GM12878 (cell line): ENCODE results near the gene TECPR1. TPM values are rescaled to one million over a fixed set of nuclear protein-coding genes. Genes with fewer than 3 reads are reported as not detected.

Experiments
- ATAC-seq: fragments of 200-7000 bp; cut with Tn5 transposase; 3 replicates; pipeline ENCODE4 v1.9.1; 2020; ENCODE audit warnings: mild to moderate bottlenecking, moderate library complexity
- BruUV-seq: library from RNA; stranded (reverse); fragments of 400-500 nt; replicated peaks from 2 replicates; lab custom pipeline; 2021; lab: Mats Ljungman, UMichigan
- CTCF ChIA-PET: fragments of 300-600 bp; sonication (Branson Sonifier 250); formaldehyde crosslinking; extraction: SDS; loops from one replicate; lab custom pipeline; 2021; ENCODE audit warnings: inconsistent platforms; lab: Yijun Ruan, JAX
- POLR2A ChIA-PET: fragments of 350-600 bp; formaldehyde crosslinking; extraction: SDS; loops from one replicate; lab custom pipeline; 2021; ENCODE audit warnings: inconsistent platforms; lab: Charles Lee
- RAD21 ChIA-PET: fragments of 300-600 bp; sonication (Branson Sonifier 250); formaldehyde crosslinking; loops from one replicate; lab custom pipeline; 2023; ENCODE audit warnings: antibody characterized with exemption; ENCODE audit not compliant: unreplicated experiment; lab: Charles Lee
- SMC1A ChIA-PET: fragments of 300-600 bp; sonication (Branson Sonifier 250); formaldehyde crosslinking; loops from one replicate; lab custom pipeline; 2023; ENCODE audit not compliant: unreplicated experiment, uncharacterized antibody; lab: Charles Lee
- DNase-seq: peaks from one replicate; pipeline ENCODE4 v3.0.0-alpha.2; 2011; ENCODE audit warnings: low read depth, low spot score
- FAIRE-seq: peaks from 3 replicates; lab custom pipeline; 2011; peaks lifted over from hg19 to GRCh38; lab: Jason Lieb, UNC
- H2AFZ ChIP-seq: 2 replicates; pipeline ENCODE4 v1.6.0; 2011; ENCODE audit warnings: low read depth, low read length, control low read depth; ENCODE audit not compliant: control insufficient read depth
- H3K27ac ChIP-seq: 2 replicates; pipeline ENCODE4 v1.5.1; 2011; ENCODE audit warnings: control low read depth; ENCODE audit not compliant: control insufficient read depth, insufficient read depth
- H3K27me3 ChIP-seq, 2 experiments: replicated peaks in 1 of 2; 2 replicates each; pipeline versions ENCODE4 v1.6.0 to v1.6.1; 2011; ENCODE audit warnings: low read length in 1 of 2; ENCODE audit not compliant: control insufficient read depth in 2 of 2, insufficient read depth in 2 of 2
- H3K36me3 ChIP-seq, 2 experiments: 2 replicates each; pipeline ENCODE4 v1.5.1; 2011; ENCODE audit warnings: low read length in 1 of 2; ENCODE audit not compliant: control insufficient read depth in 2 of 2, insufficient read depth in 2 of 2
- H3K4me1 ChIP-seq: 2 replicates; pipeline ENCODE4 v1.6.1; 2011; ENCODE audit warnings: mild to moderate bottlenecking, low read length, moderate library complexity, mixed read lengths; ENCODE audit not compliant: control insufficient read depth, insufficient read depth
- H3K4me2 ChIP-seq: 2 replicates; pipeline ENCODE4 v1.6.0; 2011; ENCODE audit warnings: control low read depth; ENCODE audit not compliant: control insufficient read depth, insufficient read depth
- H3K4me3 ChIP-seq: fragments of 200-600 bp; sonication (generic); 2 replicates; pipeline ENCODE4 v1.5.1; 2016
- H3K79me2 ChIP-seq: 2 replicates; pipeline ENCODE4 v1.6.0; 2011; ENCODE audit warnings: low read length; ENCODE audit not compliant: control insufficient read depth, insufficient read depth
- H3K9ac ChIP-seq: 2 replicates; pipeline ENCODE4 v1.8.0; 2011; ENCODE audit warnings: low read length, control low read depth, mixed read lengths; ENCODE audit not compliant: control insufficient read depth, insufficient read depth
- H3K9me3 ChIP-seq: replicated peaks from 3 replicates; pipeline ENCODE4 v1.5.1; 2011; ENCODE audit warnings: mild to moderate bottlenecking, low read length; ENCODE audit not compliant: control insufficient read depth, insufficient read depth
- H4K20me1 ChIP-seq: 2 replicates; pipeline ENCODE4 v1.6.0; 2011; ENCODE audit not compliant: control insufficient read depth, insufficient read depth
- FOS ChIP-seq: IDR thresholded peaks from 3 replicates; pipeline ENCODE4 v1.6.1; 2011; ENCODE audit warnings: borderline replicate concordance; ENCODE audit not compliant: insufficient read length; ENCODE audit errors: extremely low read depth
- PML ChIP-seq: IDR thresholded peaks from 2 replicates; pipeline ENCODE4 v1.6.1; 2012; ENCODE audit warnings: low read length, inconsistent platforms
- POLR2AphosphoS5 ChIP-seq: IDR thresholded peaks from 2 replicates; pipeline ENCODE4 v1.6.1; 2011; ENCODE audit warnings: mild to moderate bottlenecking, low read length, inconsistent platforms
- RAD21 ChIP-seq: IDR thresholded peaks from 2 replicates; pipeline ENCODE4 v1.6.1; 2011; ENCODE audit warnings: mild to moderate bottlenecking, low read depth, low read length, moderate library complexity; ENCODE audit not compliant: insufficient read depth
- RB1 ChIP-seq: fragments of 450-650 bp; formaldehyde crosslinking; IDR thresholded peaks from 2 replicates; pipeline ENCODE4 v1.6.1; 2017; ENCODE audit warnings: mild to moderate bottlenecking, borderline replicate concordance
- SMC3 ChIP-seq: IDR thresholded peaks from 2 replicates; pipeline ENCODE4 v1.6.1; 2011; ENCODE audit warnings: low read length, improper control_type of control experiment, borderline replicate concordance
- ZNF217 ChIP-seq: fragments of 450-650 bp; IDR thresholded peaks from 2 replicates; pipeline ENCODE4 v1.6.1; 2017; ENCODE audit warnings: antibody characterized with exemption, mild to moderate bottlenecking
- WGBS: methylation state at CpG from one replicate; pipeline ENCODE4 v1.1.6; 2016; ENCODE audit warnings: low lambda C conversion rate; ENCODE audit not compliant: insufficient replicate concordance, insufficient coverage; ENCODE audit errors: missing lambda C conversion rate; 5-methylcytosine and 5-hydroxymethylcytosine counted together
- in situ Hi-C: fragments of 300-500 bp; cut with MboI; formaldehyde crosslinking; loops from 9 replicates; pipeline ENCODE4 v1.14.3; 2018; ENCODE audit warnings: mixed read lengths
- intact Hi-C: fragments of 100-400 bp; cut with micrococcal nuclease; formaldehyde crosslinking; loops from one replicate; pipeline ENCODE4 v1.14.2; 2022; ENCODE audit not compliant: unreplicated experiment
- polyA plus RNA-seq, 11 experiments: library from polyadenylated mRNA; depleted of rRNA in 4 of 11; unstranded in 6 of 11; stranded (reverse) in 5 of 11; fragments of >200 nt; fragmentation: Nextera tagmentation in 4 of 11; fragmentation: Illumina TruSeq in 1 of 11; extraction: Ambion mirVana in 4 of 11; extraction: Trizol in 1 of 11; gene quantifications; 1 replicate in 1 of 11; 2 replicates in 10 of 11; pipeline versions ENCODE4 v1.2.1 to v1.2.3, GENCODE V29; 2011 to 2016; ENCODE audit warnings: inconsistent platforms in 2 of 11, missing spikeins in 2 of 11, low read depth in 1 of 11
- total RNA-seq, 4 experiments: library from RNA; depleted of rRNA in 3 of 4; stranded (reverse); fragments of >200 nt in 3 of 4; fragmentation: Illumina TruSeq in 1 of 4; extraction: Trizol in 1 of 4; gene quantifications; 2 replicates each; pipeline versions ENCODE4 v1.2.1 to v1.2.3, GENCODE V29; 2013 to 2021
- TF ChIP-seq, protein P1 (sequence below): fragments of 450-650 bp; IDR thresholded peaks from 2 replicates; pipeline ENCODE4 v1.6.1; 2016; ENCODE audit warnings: mild to moderate bottlenecking
- TF ChIP-seq, protein P2 (sequence below): fragments of 150-350 bp; IDR thresholded peaks from 2 replicates; pipeline ENCODE4 v1.6.1; 2016; ENCODE audit warnings: low read depth, low read length
- TF ChIP-seq, protein P3 (sequence below), 3 experiments: IDR thresholded peaks in 2 of 3; conservative IDR thresholded peaks in 1 of 3; 2 replicates each; pipeline ENCODE4 v1.5.1; 2011; ENCODE audit warnings: low read depth in 3 of 3, low read length in 3 of 3, mild to moderate bottlenecking in 3 of 3, control low read depth in 2 of 3, moderate library complexity in 2 of 3, inconsistent platforms in 1 of 3, mixed read lengths in 1 of 3; ENCODE audit not compliant: control insufficient read depth in 2 of 3, insufficient read depth in 1 of 3; ENCODE audit errors: extremely low read depth in 1 of 3

TECPR1 gene
- total and polyA plus RNA-seq, 10 of the 15 experiments (the other 5 are each of a cell fraction or from before 2014, with no cell fraction given): 0.26 to 16.8 (median 4.2) TPM

DNA sequence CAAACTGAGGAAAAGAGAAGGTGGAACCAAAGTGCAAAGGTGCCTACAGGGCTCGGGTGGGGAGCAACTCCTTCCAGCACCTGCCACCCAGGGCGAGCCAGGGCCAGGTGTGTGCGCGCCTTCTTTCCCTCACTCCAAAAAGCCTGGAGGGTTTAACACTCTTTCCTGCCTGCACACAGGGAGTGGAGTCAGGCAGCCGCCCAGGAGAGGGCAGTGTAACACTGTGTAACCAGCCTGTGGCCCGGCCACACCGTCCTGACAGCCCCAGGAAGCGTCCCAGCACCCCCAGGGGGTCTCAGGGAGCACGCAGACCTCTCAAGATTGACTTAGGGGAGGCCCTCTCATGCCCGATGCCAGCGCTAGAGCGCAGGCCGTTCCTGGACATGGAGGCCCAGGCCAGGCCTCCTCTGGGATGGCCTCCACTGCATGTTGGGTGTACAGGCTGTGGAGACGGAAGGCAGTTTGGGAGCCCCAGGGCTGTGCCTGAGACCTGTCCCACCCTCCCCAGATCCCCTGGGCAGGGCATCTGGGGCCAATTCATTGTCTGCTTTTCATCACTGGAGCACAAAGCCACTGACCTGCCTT is 42.9 kb upstream of the TECPR1 start:
- Histone ChIP-seq H3K79me2 (no peaks in the 10 kb centered on the region; the same call in 1 of the 2 replicates), H3K9ac (no peak overlapping the region), H3K27me3 (no peaks in the 10 kb centered on the region), H3K36me3 (peaks cover 5 to 13% of the 10 kb centered on the region in 2 experiments), H4K20me1 (no peaks in the 10 kb centered on the region), H3K27ac (no peak overlapping the region), H2AFZ (no peak overlapping the region), H3K9me3 (no peaks in the 10 kb centered on the region), H3K4me3 (no peak overlapping the region), H3K4me1 (no peaks in the 10 kb centered on the region), H3K4me2 (no peak overlapping the region)
- ATAC-seq (peak; percentile 92), DNase-seq (no peak), FAIRE-seq (no peak)
- RAD21 ChIA-PET: interaction anchor here (1.2 kb wide), 1 partner anchor 107 kb away, joined by 12 read pairs; the partner anchor contains the start of gene BAIAP2L1
- WGBS: 61% methylated on average over 14 of the region's 14 CpGs
- POLR2A ChIA-PET: no interaction called here
- TF ChIP-seq, protein P1, sequence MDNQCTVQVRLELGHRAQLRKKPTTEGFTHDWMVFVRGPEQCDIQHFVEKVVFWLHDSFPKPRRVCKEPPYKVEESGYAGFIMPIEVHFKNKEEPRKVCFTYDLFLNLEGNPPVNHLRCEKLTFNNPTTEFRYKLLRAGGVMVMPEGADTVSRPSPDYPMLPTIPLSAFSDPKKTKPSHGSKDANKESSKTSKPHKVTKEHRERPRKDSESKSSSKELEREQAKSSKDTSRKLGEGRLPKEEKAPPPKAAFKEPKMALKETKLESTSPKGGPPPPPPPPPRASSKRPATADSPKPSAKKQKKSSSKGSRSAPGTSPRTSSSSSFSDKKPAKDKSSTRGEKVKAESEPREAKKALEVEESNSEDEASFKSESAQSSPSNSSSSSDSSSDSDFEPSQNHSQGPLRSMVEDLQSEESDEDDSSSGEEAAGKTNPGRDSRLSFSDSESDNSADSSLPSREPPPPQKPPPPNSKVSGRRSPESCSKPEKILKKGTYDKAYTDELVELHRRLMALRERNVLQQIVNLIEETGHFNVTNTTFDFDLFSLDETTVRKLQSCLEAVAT: no peak
- TF ChIP-seq FOS (no peak), SMC3 (peak; percentile 60), ZNF217 (no peak), POLR2AphosphoS5 (peak; percentile 21; the same call in 1 of the 2 replicates), RAD21 (peak; percentile 73), RB1 (no peak), PML (peak; percentile 31; the same call in 1 of the 2 replicates)
- TF ChIP-seq, protein P2, sequence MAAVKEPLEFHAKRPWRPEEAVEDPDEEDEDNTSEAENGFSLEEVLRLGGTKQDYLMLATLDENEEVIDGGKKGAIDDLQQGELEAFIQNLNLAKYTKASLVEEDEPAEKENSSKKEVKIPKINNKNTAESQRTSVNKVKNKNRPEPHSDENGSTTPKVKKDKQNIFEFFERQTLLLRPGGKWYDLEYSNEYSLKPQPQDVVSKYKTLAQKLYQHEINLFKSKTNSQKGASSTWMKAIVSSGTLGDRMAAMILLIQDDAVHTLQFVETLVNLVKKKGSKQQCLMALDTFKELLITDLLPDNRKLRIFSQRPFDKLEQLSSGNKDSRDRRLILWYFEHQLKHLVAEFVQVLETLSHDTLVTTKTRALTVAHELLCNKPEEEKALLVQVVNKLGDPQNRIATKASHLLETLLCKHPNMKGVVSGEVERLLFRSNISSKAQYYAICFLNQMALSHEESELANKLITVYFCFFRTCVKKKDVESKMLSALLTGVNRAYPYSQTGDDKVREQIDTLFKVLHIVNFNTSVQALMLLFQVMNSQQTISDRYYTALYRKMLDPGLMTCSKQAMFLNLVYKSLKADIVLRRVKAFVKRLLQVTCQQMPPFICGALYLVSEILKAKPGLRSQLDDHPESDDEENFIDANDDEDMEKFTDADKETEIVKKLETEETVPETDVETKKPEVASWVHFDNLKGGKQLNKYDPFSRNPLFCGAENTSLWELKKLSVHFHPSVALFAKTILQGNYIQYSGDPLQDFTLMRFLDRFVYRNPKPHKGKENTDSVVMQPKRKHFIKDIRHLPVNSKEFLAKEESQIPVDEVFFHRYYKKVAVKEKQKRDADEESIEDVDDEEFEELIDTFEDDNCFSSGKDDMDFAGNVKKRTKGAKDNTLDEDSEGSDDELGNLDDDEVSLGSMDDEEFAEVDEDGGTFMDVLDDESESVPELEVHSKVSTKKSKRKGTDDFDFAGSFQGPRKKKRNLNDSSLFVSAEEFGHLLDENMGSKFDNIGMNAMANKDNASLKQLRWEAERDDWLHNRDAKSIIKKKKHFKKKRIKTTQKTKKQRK: no peak
- TF ChIP-seq, protein P3, sequence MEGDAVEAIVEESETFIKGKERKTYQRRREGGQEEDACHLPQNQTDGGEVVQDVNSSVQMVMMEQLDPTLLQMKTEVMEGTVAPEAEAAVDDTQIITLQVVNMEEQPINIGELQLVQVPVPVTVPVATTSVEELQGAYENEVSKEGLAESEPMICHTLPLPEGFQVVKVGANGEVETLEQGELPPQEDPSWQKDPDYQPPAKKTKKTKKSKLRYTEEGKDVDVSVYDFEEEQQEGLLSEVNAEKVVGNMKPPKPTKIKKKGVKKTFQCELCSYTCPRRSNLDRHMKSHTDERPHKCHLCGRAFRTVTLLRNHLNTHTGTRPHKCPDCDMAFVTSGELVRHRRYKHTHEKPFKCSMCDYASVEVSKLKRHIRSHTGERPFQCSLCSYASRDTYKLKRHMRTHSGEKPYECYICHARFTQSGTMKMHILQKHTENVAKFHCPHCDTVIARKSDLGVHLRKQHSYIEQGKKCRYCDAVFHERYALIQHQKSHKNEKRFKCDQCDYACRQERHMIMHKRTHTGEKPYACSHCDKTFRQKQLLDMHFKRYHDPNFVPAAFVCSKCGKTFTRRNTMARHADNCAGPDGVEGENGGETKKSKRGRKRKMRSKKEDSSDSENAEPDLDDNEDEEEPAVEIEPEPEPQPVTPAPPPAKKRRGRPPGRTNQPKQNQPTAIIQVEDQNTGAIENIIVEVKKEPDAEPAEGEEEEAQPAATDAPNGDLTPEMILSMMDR (IDR thresholded peaks at IDR 0.05 in 2 of 3, conservative IDR thresholded peaks at IDR 0.05 in 1 of 3; ENCODE audit: control insufficient read depth in 2 of 3, extremely low read depth in 1 of 3, insufficient read depth in 1 of 3, low read depth in 3 of 3, low read length in 3 of 3): peak; percentile 66 to 79 (median 70)
- no TSS peak for BruUV-seq
- intact Hi-C loops: loop anchor here (1.0 to 5.0 kb wide), 2 partner anchors 106 to 547 kb away; partner anchors contain the start of gene BAIAP2L1
- SMC1A ChIA-PET: interaction anchor here (0.7 to 2.1 kb wide), 3 partner anchors 9 to 109 kb away, joined by 3 to 17 read pairs (median 3); partner anchors contain the start of gene BAIAP2L1
- in situ Hi-C loops: loop anchor here (5.0 kb wide), 2 partner anchors 112 to 547 kb away; no protein-coding TSS in a partner anchor
- CTCF ChIA-PET: interaction anchor here (0.6 to 2.6 kb wide), 3 partner anchors 107 to 644 kb away, joined by 3 to 28 read pairs (median 3); partner anchors contain the start of gene BAIAP2L1
